Upper lobe of right lung (tissue), 1 donor: ENCODE measurements around the gene FOXP1. TPM values are rescaled to one million over a fixed set of nuclear protein-coding genes. Genes with fewer than 3 reads are reported as not detected.

Source experiments
- ATAC-seq: fragments of 200-7000 bp; cut with Tn5 transposase; one replicate; pipeline ENCODE4 v1.9.1; 2020; ENCODE audit warnings: mild to moderate bottlenecking, moderate library complexity
- DNase-seq: peaks from one replicate; pipeline ENCODE4 v3.0.0-alpha.2; 2020
- H3K27ac ChIP-seq: fragments of 200-600 bp; one replicate; pipeline ENCODE4 v1.8.0; 2022
- H3K27me3 ChIP-seq: fragments of 200-600 bp; one replicate; pipeline ENCODE4 v1.8.0; 2022; ENCODE audit warnings: mild to moderate bottlenecking
- H3K36me3 ChIP-seq: fragments of 200-600 bp; one replicate; pipeline ENCODE4 v1.8.0; 2022
- H3K4me1 ChIP-seq: fragments of 200-600 bp; one replicate; pipeline ENCODE4 v1.8.0; 2022
- H3K4me3 ChIP-seq: fragments of 200-600 bp; one replicate; pipeline ENCODE4 v1.8.0; 2022; ENCODE audit warnings: mild to moderate bottlenecking
- H3K9me3 ChIP-seq: fragments of 200-600 bp; one replicate; pipeline ENCODE4 v1.8.0; 2022
- CTCF ChIP-seq: fragments of 200-600 bp; IDR thresholded peaks from one replicate; pipeline ENCODE4 v1.8.0; 2022; ENCODE audit warnings: antibody characterized with exemption
- intact Hi-C: fragments of 100-400 bp; cut with DNase I; formaldehyde crosslinking; loops from one replicate; pipeline ENCODE4 v1.11.0; 2022
- total RNA-seq: library from RNA; stranded (reverse); fragmentation: NEBNext Ultra II Directional; extraction: Animal tissue kit (Norgen Biotek cat#: 25700); gene quantifications from one replicate; pipeline ENCODE4 v1.2.1, GENCODE V29; 2021
- donor health status: DM: no; HTN: yes; CAD: no; lungs with severe emphysema.

Gene FOXP1
- total RNA-seq, 1 donor from 2014 or later: 140 TPM

GRCh38 chr3:71502066-71502625, 81.4 kb downstream of the FOXP1 start:
- no peak for DNase-seq
- ATAC-seq: no peak
- no peak for TF ChIP-seq CTCF
- intact Hi-C loops: no loop called here
- Histone ChIP-seq H3K27me3 (no peaks in the 10 kb centered on the region), H3K9me3 (no peaks in the 10 kb centered on the region), H3K27ac (no peak overlapping the region), H3K36me3 (no peaks in the 10 kb centered on the region), H3K4me3 (no peak overlapping the region), H3K4me1 (peaks cover 6% of the 10 kb centered on the region)

- H3K36me3 ChIP-seq: no peaks in the 10 kb centered on the region
- H3K27me3 ChIP-seq: no peaks in the 10 kb centered on the region
- H3K9me3 ChIP-seq: no peaks in the 10 kb centered on the region
- H3K4me1 ChIP-seq: peaks cover 10% of the 10 kb centered on the region
- no peak overlapping the region for H3K27ac ChIP-seq
- intact Hi-C loops: no loop called here
- DNase-seq: no peak
- H3K4me3 ChIP-seq: no peak overlapping the region
- no peak for ATAC-seq
- no peak for TF ChIP-seq CTCF
These were observed 82.8 kb downstream of the FOXP1 start for GRCh38 chr3:71500696-71501095.

- ATAC-seq: no peak
- TF ChIP-seq CTCF: no peak
- intact Hi-C loops: no loop called here
These were observed 84.2 kb downstream of the FOXP1 start for GRCh38 chr3:71499227-71499876.

GRCh38 chr3:71498543-71498942, 85.0 kb downstream of the FOXP1 start:
- no peak for DNase-seq
- H3K4me3 ChIP-seq: no peak overlapping the region
- H3K36me3 ChIP-seq: no peaks in the 10 kb centered on the region
- ATAC-seq: no peak
- H3K4me1 ChIP-seq: peaks cover 10% of the 10 kb centered on the region
- H3K9me3 ChIP-seq: no peaks in the 10 kb centered on the region
- H3K27me3 ChIP-seq: no peaks in the 10 kb centered on the region
- TF ChIP-seq CTCF: no peak
- intact Hi-C loops: no loop called here
- no peak overlapping the region for H3K27ac ChIP-seq

More at GRCh38 chr3:71499227-71499876, 84.2 kb downstream of the FOXP1 start:
- peaks cover 10% of the 10 kb centered on the region for H3K4me1 ChIP-seq
- H3K4me3 ChIP-seq: no peak overlapping the region
- H3K27me3 ChIP-seq: no peaks in the 10 kb centered on the region
- DNase-seq: no peak
- H3K36me3 ChIP-seq: no peaks in the 10 kb centered on the region
- no peaks in the 10 kb centered on the region for H3K9me3 ChIP-seq
- no peak overlapping the region for H3K27ac ChIP-seq

- H3K4me1 ChIP-seq: peaks cover 10% of the 10 kb centered on the region
- no peaks in the 10 kb centered on the region for H3K9me3 ChIP-seq
- TF ChIP-seq CTCF: no peak
- H3K36me3 ChIP-seq: peaks cover 3% of the 10 kb centered on the region
- ATAC-seq (no peak), DNase-seq (no peak)
- intact Hi-C loops: no loop called here
- H3K27me3 ChIP-seq: no peaks in the 10 kb centered on the region
- H3K4me3 ChIP-seq: no peak overlapping the region
- H3K27ac ChIP-seq: no peak overlapping the region
These were observed 85.5 kb downstream of the FOXP1 start for GRCh38 chr3:71497971-71498444.
